Measurements from ENCODE around the gene MAPKAPK2.
A peak's percentile ranks its signal among the peaks of the same experiment; 100 is the strongest.

MAPKAPK2 gene

DNA sequence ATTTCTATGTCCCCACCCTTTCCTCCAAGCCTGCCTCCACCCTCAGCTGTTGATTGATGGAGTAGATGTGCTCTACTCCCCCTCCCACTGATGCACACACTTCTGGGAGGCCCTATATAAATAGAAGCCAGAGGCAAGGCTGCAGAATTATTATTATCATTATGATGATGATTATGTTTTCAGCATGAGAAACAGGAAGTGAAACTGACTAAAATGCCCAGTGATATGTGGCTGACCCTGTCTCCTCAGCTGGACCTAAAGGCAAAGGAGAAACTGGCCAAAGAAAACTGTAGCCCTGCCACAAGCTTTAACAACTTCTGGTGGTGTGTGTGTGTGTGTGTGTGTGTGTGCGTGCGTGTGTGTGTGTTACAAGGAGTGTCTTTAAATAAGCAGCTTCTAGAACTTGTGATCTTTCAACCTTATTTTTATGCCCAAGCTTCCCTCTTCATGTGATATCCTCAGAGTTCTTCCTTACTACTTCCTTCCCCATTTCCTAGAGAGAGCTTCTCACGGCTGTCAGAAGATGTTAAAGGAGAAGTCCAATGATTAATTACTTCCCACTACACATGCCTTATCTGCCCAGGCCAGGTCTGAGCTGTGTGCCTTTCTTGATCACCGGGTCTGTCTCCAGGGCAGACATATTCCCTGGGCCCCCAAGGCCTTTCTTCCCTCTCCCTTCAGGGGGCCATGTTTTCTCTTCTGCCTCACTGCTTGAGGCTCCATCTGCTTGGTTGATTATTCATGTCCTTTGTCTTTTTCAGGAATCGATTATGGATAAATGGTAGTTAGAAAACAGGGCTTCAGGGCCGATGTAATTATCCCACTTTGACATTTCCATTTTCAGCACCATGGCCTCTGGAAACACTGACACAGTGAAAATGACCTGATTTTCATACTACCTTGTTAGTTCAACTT, 11.6 kb upstream of the MAPKAPK2 start:
- H3K27ac ChIP-seq (ENCODE audit: low read depth, low read length) = no peak overlapping the region

GRCh38 chr1:206674236-206674635, 10.5 kb upstream of the MAPKAPK2 start:
- Histone ChIP-seq H3K27me3 (ENCODE audit: control insufficient read depth, insufficient read depth, low read length) (0 out of 2 replicates have a peak, but pooled peaks cover 2% of the 10 kb centered on the region), H3K36me3 (ENCODE audit: control insufficient read depth, insufficient read depth, low read length) (no peaks in the 10 kb centered on the region), H3K4me3 (ENCODE audit: low read depth, low read length) (no peak overlapping the region), H3K9me3 (ENCODE audit: control insufficient read depth, insufficient read depth, low read depth, low read length) (no peaks in the 10 kb centered on the region), H3K27ac (ENCODE audit: low read depth, low read length) (no peak overlapping the region), H3K9ac (ENCODE audit: low read length) (no peak overlapping the region), H3K4me1 (ENCODE audit: control insufficient read depth, insufficient read depth, low read length) (peaks cover 30% of the 10 kb centered on the region)

More for the DNA sequence above, 11.6 kb upstream of the MAPKAPK2 start:
- no peaks in the 10 kb centered on the region for H3K9me3 ChIP-seq (ENCODE audit: control insufficient read depth, insufficient read depth, low read depth, low read length)
- H3K4me3 ChIP-seq (ENCODE audit: low read depth, low read length) = no peak overlapping the region
- H3K36me3 ChIP-seq (ENCODE audit: control insufficient read depth, insufficient read depth, low read length) = no peaks in the 10 kb centered on the region
- H3K27me3 ChIP-seq (ENCODE audit: control insufficient read depth, insufficient read depth, low read length) = no peaks in the 10 kb centered on the region
- peaks cover 30% of the 10 kb centered on the region for H3K4me1 ChIP-seq (ENCODE audit: control insufficient read depth, insufficient read depth, low read length)
- no peak overlapping the region for H3K9ac ChIP-seq (ENCODE audit: low read length)

- Histone ChIP-seq H3K9ac (ENCODE audit: low read length) (no peak overlapping the region), H3K27ac (ENCODE audit: low read depth, low read length) (no peak overlapping the region), H3K27me3 (ENCODE audit: control insufficient read depth, insufficient read depth, low read length) (0 out of 2 replicates have a peak, but pooled peaks cover 2% of the 10 kb centered on the region), H3K36me3 (ENCODE audit: control insufficient read depth, insufficient read depth, low read length) (no peaks in the 10 kb centered on the region), H3K4me1 (ENCODE audit: control insufficient read depth, insufficient read depth, low read length) (peaks cover 30% of the 10 kb centered on the region), H3K9me3 (ENCODE audit: control insufficient read depth, insufficient read depth, low read depth, low read length) (no peaks in the 10 kb centered on the region), H3K4me3 (ENCODE audit: low read depth, low read length) (no peak overlapping the region)
Observed at GRCh38 chr1:206674745-206675175, 9.9 kb upstream of the MAPKAPK2 start.

GRCh38 chr1:206676499-206676898, 8.2 kb upstream of the MAPKAPK2 start:
- Histone ChIP-seq H3K27me3 (ENCODE audit: control insufficient read depth, insufficient read depth, low read length) (peaks cover 7% of the 10 kb centered on the region; the same call in 1 of the 2 replicates), H3K36me3 (ENCODE audit: control insufficient read depth, insufficient read depth, low read length) (no peaks in the 10 kb centered on the region), H3K27ac (ENCODE audit: low read depth, low read length) (no peak overlapping the region), H3K9ac (ENCODE audit: low read length) (no peak overlapping the region), H3K4me1 (ENCODE audit: control insufficient read depth, insufficient read depth, low read length) (peaks cover 22% of the 10 kb centered on the region), H3K4me3 (ENCODE audit: low read depth, low read length) (no peak overlapping the region), H3K9me3 (ENCODE audit: control insufficient read depth, insufficient read depth, low read depth, low read length) (no peaks in the 10 kb centered on the region)

- no peak overlapping the region for H3K27ac ChIP-seq (ENCODE audit: low read depth, low read length)
Observed at GRCh38 chr1:206678490-206678889, 6.2 kb upstream of the MAPKAPK2 start.

GRCh38 chr1:206679738-206680211, 4.9 kb upstream of the MAPKAPK2 start:
- no peak overlapping the region for H3K4me3 ChIP-seq (ENCODE audit: low read depth, low read length)
- H3K9ac ChIP-seq (ENCODE audit: low read length) = no peak overlapping the region
- H3K27me3 ChIP-seq (ENCODE audit: control insufficient read depth, insufficient read depth, low read length) = peaks cover 35% of the 10 kb centered on the region
- no peak overlapping the region for H3K27ac ChIP-seq (ENCODE audit: low read depth, low read length)
- H3K9me3 ChIP-seq (ENCODE audit: control insufficient read depth, insufficient read depth, low read depth, low read length) = no peaks in the 10 kb centered on the region
- no peaks in the 10 kb centered on the region for H3K36me3 ChIP-seq (ENCODE audit: control insufficient read depth, insufficient read depth, low read length)
- H3K4me1 ChIP-seq (ENCODE audit: control insufficient read depth, insufficient read depth, low read length) = peaks cover 10% of the 10 kb centered on the region

More at GRCh38 chr1:206678490-206678889, 6.2 kb upstream of the MAPKAPK2 start:
- peaks cover 24% of the 10 kb centered on the region for H3K27me3 ChIP-seq (ENCODE audit: control insufficient read depth, insufficient read depth, low read length)
- no peaks in the 10 kb centered on the region for H3K36me3 ChIP-seq (ENCODE audit: control insufficient read depth, insufficient read depth, low read length)
- H3K9me3 ChIP-seq (ENCODE audit: control insufficient read depth, insufficient read depth, low read depth, low read length) = no peaks in the 10 kb centered on the region
- H3K4me1 ChIP-seq (ENCODE audit: control insufficient read depth, insufficient read depth, low read length) = peaks cover 5% of the 10 kb centered on the region
- H3K4me3 ChIP-seq (ENCODE audit: low read depth, low read length) = no peak overlapping the region
- H3K9ac ChIP-seq (ENCODE audit: low read length) = no peak overlapping the region

DNA sequence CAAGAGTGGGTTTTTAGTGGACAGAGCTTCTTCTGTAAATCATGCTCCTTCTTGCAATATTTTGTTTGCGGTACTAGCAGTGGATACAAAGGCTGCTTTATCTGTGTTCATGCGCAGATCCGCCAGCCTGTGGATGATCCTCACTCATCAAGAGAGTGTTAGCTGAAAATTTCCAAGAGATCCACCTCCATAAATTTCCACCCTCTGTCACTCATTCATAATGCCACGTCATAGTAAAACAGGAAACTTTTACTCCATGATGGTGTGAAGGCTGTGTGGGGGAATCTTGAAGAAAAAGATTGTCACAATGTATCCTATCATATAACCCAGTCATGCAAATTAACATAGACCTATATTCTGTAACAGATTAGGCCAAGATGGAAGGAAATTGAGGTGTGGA, 4.4 kb upstream of the MAPKAPK2 start:
- H3K27ac ChIP-seq (ENCODE audit: low read depth, low read length) = no peak overlapping the region
- no peak overlapping the region for H3K4me3 ChIP-seq (ENCODE audit: low read depth, low read length)
- no peaks in the 10 kb centered on the region for H3K9me3 ChIP-seq (ENCODE audit: control insufficient read depth, insufficient read depth, low read depth, low read length)
- H3K27me3 ChIP-seq (ENCODE audit: control insufficient read depth, insufficient read depth, low read length) = peaks cover 35% of the 10 kb centered on the region
- H3K4me1 ChIP-seq (ENCODE audit: control insufficient read depth, insufficient read depth, low read length) = peaks cover 10% of the 10 kb centered on the region
- H3K9ac ChIP-seq (ENCODE audit: low read length) = no peak overlapping the region
- H3K36me3 ChIP-seq (ENCODE audit: control insufficient read depth, insufficient read depth, low read length) = no peaks in the 10 kb centered on the region

DNA sequence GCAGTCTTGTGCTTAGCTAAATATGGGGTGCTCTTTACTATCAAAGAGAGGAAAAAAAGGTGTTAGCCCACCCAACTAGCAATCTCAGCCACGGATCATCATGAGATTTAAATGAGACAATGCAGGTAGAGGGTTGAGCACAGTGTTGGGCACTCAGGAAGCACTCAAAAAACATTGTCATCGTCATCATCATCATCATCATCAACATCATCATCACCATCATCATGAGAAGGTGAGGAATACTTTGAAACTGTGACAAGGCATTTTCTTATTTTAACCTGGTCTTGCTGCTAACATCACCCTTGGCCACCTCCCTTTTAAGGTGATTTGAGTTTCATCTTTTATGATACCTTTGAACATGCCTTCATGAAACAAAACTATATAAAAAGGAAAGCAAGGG, 3.3 kb upstream of the MAPKAPK2 start:
- Histone ChIP-seq H3K27ac (ENCODE audit: low read depth, low read length) (no peak overlapping the region), H3K4me1 (ENCODE audit: control insufficient read depth, insufficient read depth, low read length) (peaks cover 12% of the 10 kb centered on the region), H3K36me3 (ENCODE audit: control insufficient read depth, insufficient read depth, low read length) (no peaks in the 10 kb centered on the region), H3K4me3 (ENCODE audit: low read depth, low read length) (no peak overlapping the region), H3K9ac (ENCODE audit: low read length) (no peak overlapping the region), H3K27me3 (ENCODE audit: control insufficient read depth, insufficient read depth, low read length) (peaks cover 38% of the 10 kb centered on the region), H3K9me3 (ENCODE audit: control insufficient read depth, insufficient read depth, low read depth, low read length) (no peaks in the 10 kb centered on the region)

DNA sequence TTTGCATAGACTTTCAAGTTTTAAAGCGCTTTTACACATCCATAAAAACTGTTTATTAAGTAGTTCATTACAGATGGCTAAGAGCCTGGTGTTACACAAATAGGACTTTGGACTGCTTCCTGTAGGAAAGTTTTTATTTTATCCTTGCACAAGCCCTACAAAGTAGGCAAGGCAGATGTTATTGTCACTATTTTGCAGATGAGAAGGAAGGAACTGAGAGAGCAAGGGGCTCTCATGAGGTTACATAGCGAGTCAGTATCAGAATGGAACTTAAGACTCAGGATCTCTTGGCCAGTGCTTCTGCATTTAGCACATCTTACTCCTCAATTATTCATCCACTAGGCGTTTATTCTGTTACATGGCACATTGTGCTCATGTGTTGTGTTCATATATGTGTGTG, 2.6 kb upstream of the MAPKAPK2 start:
- no peak overlapping the region for H3K4me3 ChIP-seq (ENCODE audit: low read depth, low read length)
- no peaks in the 10 kb centered on the region for H3K36me3 ChIP-seq (ENCODE audit: control insufficient read depth, insufficient read depth, low read length)
- H3K9ac ChIP-seq (ENCODE audit: low read length) = no peak overlapping the region
- no peaks in the 10 kb centered on the region for H3K9me3 ChIP-seq (ENCODE audit: control insufficient read depth, insufficient read depth, low read depth, low read length)
- H3K4me1 ChIP-seq (ENCODE audit: control insufficient read depth, insufficient read depth, low read length) = peaks cover 19% of the 10 kb centered on the region
- no peak overlapping the region for H3K27ac ChIP-seq (ENCODE audit: low read depth, low read length)
- peaks cover 38% of the 10 kb centered on the region for H3K27me3 ChIP-seq (ENCODE audit: control insufficient read depth, insufficient read depth, low read length)

GRCh38 chr1:206683313-206683712, 1.4 kb upstream of the MAPKAPK2 start:
- Histone ChIP-seq H3K9ac (ENCODE audit: low read length) (no peak overlapping the region), H3K27me3 (ENCODE audit: control insufficient read depth, insufficient read depth, low read length) (peaks cover 38% of the 10 kb centered on the region), H3K4me3 (ENCODE audit: low read depth, low read length) (no peak overlapping the region), H3K36me3 (ENCODE audit: control insufficient read depth, insufficient read depth, low read length) (no peaks in the 10 kb centered on the region), H3K9me3 (ENCODE audit: control insufficient read depth, insufficient read depth, low read depth, low read length) (no peaks in the 10 kb centered on the region), H3K27ac (ENCODE audit: low read depth, low read length) (no peak overlapping the region), H3K4me1 (ENCODE audit: control insufficient read depth, insufficient read depth, low read length) (peaks cover 30% of the 10 kb centered on the region)

DNA sequence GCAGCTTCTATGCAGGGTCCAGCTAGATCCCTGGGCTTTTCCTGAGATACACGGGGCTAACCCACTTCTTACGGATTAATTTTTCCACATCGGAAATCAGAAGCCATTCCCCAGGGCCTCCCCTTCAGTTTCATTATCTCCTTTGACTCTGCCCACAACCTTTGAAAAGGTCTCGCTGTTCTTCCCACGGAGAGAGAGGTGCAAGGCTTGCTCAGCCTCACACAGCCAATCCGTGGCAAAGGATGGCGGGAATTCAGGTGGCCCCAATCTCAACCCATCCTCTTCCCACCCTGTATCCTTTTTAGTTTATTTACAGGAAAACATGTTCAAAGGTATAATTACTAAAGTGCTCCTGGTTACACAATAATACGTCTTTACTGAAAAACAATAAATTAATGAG, 702 bp upstream of the MAPKAPK2 start:
- peaks cover 37% of the 10 kb centered on the region for H3K4me1 ChIP-seq (ENCODE audit: control insufficient read depth, insufficient read depth, low read length)
- no peaks in the 10 kb centered on the region for H3K36me3 ChIP-seq (ENCODE audit: control insufficient read depth, insufficient read depth, low read length)
- peak overlapping the region; percentile 77 for H3K4me3 ChIP-seq (ENCODE audit: low read depth, low read length)
- no peak overlapping the region for H3K27ac ChIP-seq (ENCODE audit: low read depth, low read length)
- H3K9ac ChIP-seq (ENCODE audit: low read length) = no peak overlapping the region
- peaks cover 36% of the 10 kb centered on the region for H3K27me3 ChIP-seq (ENCODE audit: control insufficient read depth, insufficient read depth, low read length)
- no peaks in the 10 kb centered on the region for H3K9me3 ChIP-seq (ENCODE audit: control insufficient read depth, insufficient read depth, low read depth, low read length)
